ENCODE measurements around the gene YIPF1. TPM values are rescaled to one million over a fixed set of nuclear protein-coding genes. Genes with fewer than 3 reads are reported as not detected.

Gene YIPF1
- total and polyA plus RNA-seq, 10 of the 15 experiments (the other 5 are each of a cell fraction or from before 2014, with no cell fraction given), result 13.0 to 36.0 (median 20.3) TPM

DNA sequence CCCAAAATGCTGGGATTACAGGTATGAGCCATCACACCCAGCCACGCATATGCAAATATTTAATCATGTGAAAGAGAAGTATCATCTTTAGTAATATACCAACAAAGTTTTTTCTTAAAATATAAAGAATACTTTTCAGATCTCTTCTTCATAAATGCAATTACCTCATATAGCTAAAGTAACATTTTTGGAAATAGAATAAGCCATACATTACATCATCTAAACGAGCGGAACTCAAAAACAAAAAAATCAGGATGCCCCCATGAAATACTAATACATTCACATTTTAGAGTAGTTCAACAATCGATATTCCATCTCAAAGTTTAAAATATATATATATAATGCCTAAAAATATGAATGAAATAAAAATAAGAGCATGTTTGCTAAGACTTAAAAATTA lies 56.2 kb downstream of the YIPF1 start:
- WGBS (ENCODE audit: insufficient coverage, insufficient replicate concordance, low lambda C conversion rate, missing lambda C conversion rate), result 78% methylated on average over 4 of the region's 4 CpGs
- intact Hi-C loops (cut with micrococcal nuclease; ENCODE audit: unreplicated experiment), result no loop called here
- Histone ChIP-seq H3K27me3 (replicated peaks in 1 of 2; ENCODE audit: control insufficient read depth in 2 of 2, insufficient read depth in 2 of 2, low read length in 1 of 2) (no peaks in the 10 kb centered on the region), H4K20me1 (ENCODE audit: control insufficient read depth, insufficient read depth) (no peaks in the 10 kb centered on the region), H3K4me3 (no peak overlapping the region), H3K4me2 (ENCODE audit: control insufficient read depth, insufficient read depth) (peak overlapping the region; percentile 22; the same call in 1 of the 2 replicates), H3K4me1 (ENCODE audit: control insufficient read depth, insufficient read depth, low read length) (peaks cover 7% of the 10 kb centered on the region; the same call in 1 of the 2 replicates), H3K9ac (ENCODE audit: control insufficient read depth, insufficient read depth, low read length) (no peak overlapping the region), H3K36me3 (ENCODE audit: control insufficient read depth in 2 of 2, insufficient read depth in 2 of 2, low read length in 1 of 2) (peaks cover 0 to 6% of the 10 kb centered on the region in 2 experiments), H3K79me2 (ENCODE audit: control insufficient read depth, insufficient read depth, low read length) (peaks cover 63% of the 10 kb centered on the region), H3K27ac (ENCODE audit: control insufficient read depth, insufficient read depth) (no peak overlapping the region), H2AFZ (ENCODE audit: control insufficient read depth, low read depth, low read length) (no peak overlapping the region), H3K9me3 (replicated peaks; ENCODE audit: control insufficient read depth, insufficient read depth, low read length) (no peaks in the 10 kb centered on the region)
- in situ Hi-C loops (cut with MboI), result no loop called here
- no TSS peak for BruUV-seq (replicated peaks)
- ChIA-PET RAD21 (ENCODE audit: unreplicated experiment) (interaction anchor here (1.4 kb wide), 1 partner anchor 112 kb away, joined by 3 read pairs; the partner anchor contains the start of gene IFT25), CTCF (interaction anchor here (1.1 to 3.2 kb wide), 3 partner anchors 12 to 27 kb away, joined by 3 to 11 read pairs (median 3); no protein-coding TSS in a partner anchor), POLR2A (interaction anchor here (1.3 to 2.7 kb wide), 2 partner anchors 7 to 10 kb away, joined by 4 to 11 read pairs; no protein-coding TSS in a partner anchor), SMC1A (ENCODE audit: uncharacterized antibody, unreplicated experiment) (interaction anchor here (0.7 to 3.6 kb wide), 2 partner anchors 12 to 1246 kb away, joined by 4 to 18 read pairs; no protein-coding TSS in a partner anchor)
- no peak for ATAC-seq
- TF ChIP-seq, protein P1, sequence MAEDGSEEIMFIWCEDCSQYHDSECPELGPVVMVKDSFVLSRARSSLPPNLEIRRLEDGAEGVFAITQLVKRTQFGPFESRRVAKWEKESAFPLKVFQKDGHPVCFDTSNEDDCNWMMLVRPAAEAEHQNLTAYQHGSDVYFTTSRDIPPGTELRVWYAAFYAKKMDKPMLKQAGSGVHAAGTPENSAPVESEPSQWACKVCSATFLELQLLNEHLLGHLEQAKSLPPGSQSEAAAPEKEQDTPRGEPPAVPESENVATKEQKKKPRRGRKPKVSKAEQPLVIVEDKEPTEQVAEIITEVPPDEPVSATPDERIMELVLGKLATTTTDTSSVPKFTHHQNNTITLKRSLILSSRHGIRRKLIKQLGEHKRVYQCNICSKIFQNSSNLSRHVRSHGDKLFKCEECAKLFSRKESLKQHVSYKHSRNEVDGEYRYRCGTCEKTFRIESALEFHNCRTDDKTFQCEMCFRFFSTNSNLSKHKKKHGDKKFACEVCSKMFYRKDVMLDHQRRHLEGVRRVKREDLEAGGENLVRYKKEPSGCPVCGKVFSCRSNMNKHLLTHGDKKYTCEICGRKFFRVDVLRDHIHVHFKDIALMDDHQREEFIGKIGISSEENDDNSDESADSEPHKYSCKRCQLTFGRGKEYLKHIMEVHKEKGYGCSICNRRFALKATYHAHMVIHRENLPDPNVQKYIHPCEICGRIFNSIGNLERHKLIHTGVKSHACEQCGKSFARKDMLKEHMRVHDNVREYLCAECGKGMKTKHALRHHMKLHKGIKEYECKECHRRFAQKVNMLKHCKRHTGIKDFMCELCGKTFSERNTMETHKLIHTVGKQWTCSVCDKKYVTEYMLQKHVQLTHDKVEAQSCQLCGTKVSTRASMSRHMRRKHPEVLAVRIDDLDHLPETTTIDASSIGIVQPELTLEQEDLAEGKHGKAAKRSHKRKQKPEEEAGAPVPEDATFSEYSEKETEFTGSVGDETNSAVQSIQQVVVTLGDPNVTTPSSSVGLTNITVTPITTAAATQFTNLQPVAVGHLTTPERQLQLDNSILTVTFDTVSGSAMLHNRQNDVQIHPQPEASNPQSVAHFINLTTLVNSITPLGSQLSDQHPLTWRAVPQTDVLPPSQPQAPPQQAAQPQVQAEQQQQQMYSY (CRISPR knock-in tag; IDR thresholded peaks at IDR 0.05), result no peak
- FAIRE-seq, result no peak
- no peak for DNase-seq (ENCODE audit: low read depth, low spot score)

- no peaks in the 10 kb centered on the region for H3K9me3 ChIP-seq (replicated peaks; ENCODE audit: control insufficient read depth, insufficient read depth, low read length)
- RAD21 ChIA-PET (ENCODE audit: unreplicated experiment), result interaction anchor here (0.6 to 1.2 kb wide), 2 partner anchors 13 to 133 kb away, joined by 3 read pairs; no protein-coding TSS in a partner anchor
- H3K27ac ChIP-seq (ENCODE audit: control insufficient read depth, insufficient read depth), result no peak overlapping the region
- no peak overlapping the region for H3K4me3 ChIP-seq
- H3K36me3 ChIP-seq (ENCODE audit: control insufficient read depth in 2 of 2, insufficient read depth in 2 of 2, low read length in 1 of 2), result peaks cover 5 to 13% of the 10 kb centered on the region in 2 experiments
- H4K20me1 ChIP-seq (ENCODE audit: control insufficient read depth, insufficient read depth), result no peaks in the 10 kb centered on the region
- DNase-seq (ENCODE audit: low read depth, low spot score), result no peak
- H3K79me2 ChIP-seq (ENCODE audit: control insufficient read depth, insufficient read depth, low read length), result no peaks in the 10 kb centered on the region
- H2AFZ ChIP-seq (ENCODE audit: control insufficient read depth, low read depth, low read length), result no peak overlapping the region
- CTCF ChIA-PET, result no interaction called here
- intact Hi-C loops (cut with micrococcal nuclease; ENCODE audit: unreplicated experiment), result no loop called here
- WGBS (ENCODE audit: insufficient coverage, insufficient replicate concordance, low lambda C conversion rate, missing lambda C conversion rate), result 100% methylated on average over 2 of the region's 2 CpGs
- ATAC-seq, result no peak
- FAIRE-seq, result no peak
- no TSS peak for BruUV-seq (replicated peaks)
- no peak overlapping the region for H3K9ac ChIP-seq (ENCODE audit: control insufficient read depth, insufficient read depth, low read length)
- SMC1A ChIA-PET (ENCODE audit: uncharacterized antibody, unreplicated experiment), result interaction anchor here (0.6 to 2.1 kb wide), 4 partner anchors 10 to 52 kb away, joined by 3 to 6 read pairs (median 3); no protein-coding TSS in a partner anchor
- no peaks in the 10 kb centered on the region for H3K4me1 ChIP-seq (ENCODE audit: control insufficient read depth, insufficient read depth, low read length)
- in situ Hi-C loops (cut with MboI), result no loop called here
- no peaks in the 10 kb centered on the region for H3K27me3 ChIP-seq (replicated peaks in 1 of 2; ENCODE audit: control insufficient read depth in 2 of 2, insufficient read depth in 2 of 2, low read length in 1 of 2)
- POLR2A ChIA-PET, result interaction anchor here (1.8 kb wide), 1 partner anchor 8 kb away, joined by 11 read pairs; no protein-coding TSS in a partner anchor
- H3K4me2 ChIP-seq (ENCODE audit: control insufficient read depth, insufficient read depth), result no peak overlapping the region
- TF ChIP-seq BCL11A (IDR thresholded peaks at IDR 0.05; ENCODE audit: low read depth, low read length) (no peak), BHLHE40 (IDR thresholded peaks at IDR 0.05; ENCODE audit: borderline replicate concordance in 1 of 2, low read depth in 2 of 2, low read length in 1 of 2) (no peak), CTCF (IDR thresholded peaks at IDR 0.05 in 2 of 3, conservative IDR thresholded peaks at IDR 0.05 in 1 of 3; ENCODE audit: control insufficient read depth in 2 of 3, extremely low read depth in 1 of 3, insufficient read depth in 1 of 3, low read depth in 3 of 3, low read length in 3 of 3) (0 out of 6 replicates have a peak, but pooled peaks of 1 of the 3 experiments have one; percentile 6)
These were observed 63.2 kb downstream of the YIPF1 start for GRCh38 chr1:53826367-53826766.
